GM23338 (cell line): Measurements from ENCODE around the gene ABCD1. TPM values are rescaled to one million over a fixed set of nuclear protein-coding genes. Genes with fewer than 3 reads are reported as not detected.

Experiments
- ATAC-seq: fragments of 200-7000 bp; cut with Tn5 transposase; 3 replicates; pipeline ENCODE4 v1.9.1; 2020
- DNase-seq: peaks from one replicate; pipeline ENCODE4 v3.0.0-alpha.2; 2015; ENCODE audit warnings: low spot score
- H2AFZ ChIP-seq: fragments of 200-600 bp; sonication (generic); 2 replicates; pipeline ENCODE4 v1.8.0; 2016; ENCODE audit warnings: antibody characterized with exemption, mild to moderate bottlenecking, moderate library complexity
- H3F3A ChIP-seq: fragments of 200-600 bp; sonication (generic); replicated peaks from 2 replicates; pipeline ENCODE4 v1.8.0; 2017; ENCODE audit warnings: antibody characterized with exemption, mixed run types, low read depth
- H3K27ac ChIP-seq: fragments of 200-600 bp; sonication (generic); 2 replicates; pipeline ENCODE4 v1.6.1; 2016; ENCODE audit warnings: low read depth
- H3K27me3 ChIP-seq: fragments of 200-600 bp; sonication (generic); 2 replicates; pipeline ENCODE4 v1.8.0; 2016; ENCODE audit warnings: mild to moderate bottlenecking, mixed run types, moderate library complexity; ENCODE audit not compliant: insufficient read depth
- H3K36me3 ChIP-seq: fragments of 200-600 bp; sonication (generic); 2 replicates; pipeline ENCODE4 v1.8.0; 2016; ENCODE audit warnings: mild to moderate bottlenecking; ENCODE audit not compliant: insufficient read depth
- H3K4me1 ChIP-seq: fragments of 200-600 bp; sonication (generic); 2 replicates; pipeline ENCODE4 v1.8.0; 2016; ENCODE audit warnings: mild to moderate bottlenecking, moderate library complexity; ENCODE audit not compliant: insufficient read depth
- H3K4me2 ChIP-seq: fragments of 200-600 bp; sonication (generic); 2 replicates; pipeline ENCODE4 v1.7.1; 2017; ENCODE audit warnings: mixed run types
- H3K4me3 ChIP-seq: fragments of 200-600 bp; sonication (generic); 2 replicates; pipeline ENCODE4 v1.6.1; 2016; ENCODE audit warnings: mixed run types
- H3K79me2 ChIP-seq: fragments of 200-600 bp; sonication (generic); replicated peaks from 2 replicates; pipeline ENCODE4 v1.8.0; 2017; ENCODE audit warnings: mild to moderate bottlenecking; ENCODE audit not compliant: insufficient read depth
- H3K9me2 ChIP-seq: fragments of 200-600 bp; sonication (generic); 2 replicates; pipeline ENCODE4 v1.8.0; 2017; ENCODE audit not compliant: insufficient read depth
- H4K20me1 ChIP-seq: fragments of 200-600 bp; sonication (generic); replicated peaks from 2 replicates; pipeline ENCODE4 v1.8.0; 2017; ENCODE audit warnings: mild to moderate bottlenecking; ENCODE audit not compliant: insufficient read depth
- H3K27ac Mint-ChIP-seq: 2 replicates; pipeline ENCODE4 v1.8.0; 2020; ENCODE audit warnings: inconsistent platforms, mild to moderate bottlenecking, moderate library complexity, mixed read lengths
- H3K27me3 Mint-ChIP-seq: 3 replicates; pipeline ENCODE4 v1.8.0; 2022; ENCODE audit warnings: low read depth, mild to moderate bottlenecking, moderate library complexity, mixed read lengths, inconsistent platforms; ENCODE audit not compliant: insufficient read depth, poor library complexity
- H3K36me3 Mint-ChIP-seq: 3 replicates; pipeline ENCODE4 v1.8.0; 2021; ENCODE audit warnings: low read depth, mild to moderate bottlenecking, inconsistent platforms, moderate library complexity, mixed read lengths
- H3K4me1 Mint-ChIP-seq: 3 replicates; pipeline ENCODE4 v1.8.0; 2020; ENCODE audit warnings: mild to moderate bottlenecking, inconsistent platforms, mixed read lengths
- H3K4me3 Mint-ChIP-seq: 3 replicates; pipeline ENCODE4 v1.8.0; 2021; ENCODE audit warnings: moderate library complexity, mild to moderate bottlenecking, inconsistent platforms, mixed read lengths
- H3K9me3 Mint-ChIP-seq: 3 replicates; pipeline ENCODE4 v1.8.0; 2020; ENCODE audit warnings: moderate library complexity, mild to moderate bottlenecking, inconsistent platforms, mixed read lengths
- CREB1 ChIP-seq: fragments of 250-450 bp; sonication (Bioruptor Pico); IDR thresholded peaks from 2 replicates; pipeline ENCODE4 v1.5.0; 2020; ENCODE audit warnings: low read depth, mild to moderate bottlenecking, moderate library complexity
- ETS1 ChIP-seq: IDR thresholded peaks from 2 replicates; pipeline ENCODE4 v1.6.1; 2016; ENCODE audit warnings: antibody characterized with exemption
- EZH2phosphoT487 ChIP-seq: fragments of 200-600 bp; sonication (generic); IDR thresholded peaks from one replicate; pipeline ENCODE4 v1.8.1; 2018; ENCODE audit warnings: antibody characterized with exemption; ENCODE audit not compliant: unreplicated experiment
- JUNB ChIP-seq: IDR thresholded peaks from one replicate; pipeline ENCODE4 v1.6.1; 2016; ENCODE audit warnings: antibody characterized with exemption; ENCODE audit not compliant: unreplicated experiment
- NANOG ChIP-seq: IDR thresholded peaks from 2 replicates; pipeline ENCODE4 v1.6.1; 2016; ENCODE audit warnings: antibody characterized with exemption, borderline replicate concordance
- REST ChIP-seq: IDR thresholded peaks from one replicate; pipeline ENCODE4 v1.6.1; 2018; ENCODE audit warnings: antibody characterized with exemption; ENCODE audit not compliant: unreplicated experiment
- STAT1 ChIP-seq: IDR thresholded peaks from one replicate; pipeline ENCODE4 v1.6.1; 2016; ENCODE audit warnings: antibody characterized with exemption; ENCODE audit not compliant: unreplicated experiment
- ZNF114 ChIP-seq: fragments of 250-450 bp; sonication (Bioruptor Pico); IDR thresholded peaks from 2 replicates; pipeline ENCODE4 v1.5.0; 2020; ENCODE audit warnings: mild to moderate bottlenecking, moderate library complexity
- ZNF331 ChIP-seq: fragments of 250-450 bp; sonication (Bioruptor Pico); IDR thresholded peaks from 2 replicates; pipeline ENCODE4 v1.5.0; 2020; ENCODE audit warnings: low read depth, mild to moderate bottlenecking, moderate library complexity
- polyA plus RNA-seq: library from polyadenylated mRNA; unstranded; fragments of >200 nt; fragmentation: Nextera tagmentation; extraction: Ambion mirVana; gene quantifications from 2 replicates; pipeline ENCODE4 v1.2.1, GENCODE V29; 2016
- total RNA-seq: library from RNA; depleted of rRNA; stranded (reverse); fragments of >200 nt; shearing (Covaris generic); gene quantifications from 2 replicates; pipeline ENCODE4 v1.2.3, GENCODE V29; 2014
- TF ChIP-seq, protein P1 (sequence below): fragments of 250-450 bp; sonication (Bioruptor Pico); IDR thresholded peaks from 2 replicates; pipeline ENCODE4 v1.5.0; 2020; ENCODE audit warnings: mild to moderate bottlenecking, moderate library complexity
- TF ChIP-seq, protein P2 (sequence below), 2 experiments: fragments of 200-600 bp in 1 of 2; sonication (generic) in 1 of 2; conservative IDR thresholded peaks; 2 replicates each; pipeline versions ENCODE4 v1.5.1 to v1.6.1; 2016 to 2017; ENCODE audit warnings: antibody characterized with exemption in 2 of 2, low read depth in 2 of 2, mild to moderate bottlenecking in 2 of 2, moderate library complexity in 1 of 2

The ABCD1 gene
- total and polyA plus RNA-seq, 2 experiments from 2014 or later, result 2.4 to 8.9 TPM

GRCh38 chrX:153786669-153787068, 62.0 kb downstream of the ABCD1 start:
- Histone ChIP-seq H3K27ac (no peak overlapping the region), H3K4me2 (no peak overlapping the region), H3K4me3 (no peak overlapping the region), H3F3A (no peaks in the 10 kb centered on the region), H3K79me2 (peaks cover 2% of the 10 kb centered on the region; the same call in 1 of the 2 replicates), H3K4me1 (no peaks in the 10 kb centered on the region), H3K9me2 (no peaks in the 10 kb centered on the region), H2AFZ (no peak overlapping the region), H4K20me1 (no peaks in the 10 kb centered on the region), H3K36me3 (no peaks in the 10 kb centered on the region), H3K27me3 (no peaks in the 10 kb centered on the region)
- Mint-ChIP-seq H3K4me1 (no peaks in the 10 kb centered on the region), H3K9me3 (no peaks in the 10 kb centered on the region), H3K4me3 (no peak overlapping the region), H3K27ac (no peak overlapping the region), H3K27me3 (peaks cover 4% of the 10 kb centered on the region), H3K36me3 (peaks cover 3% of the 10 kb centered on the region; the same call in 1 of the 3 replicates)
- DNase-seq (no peak), ATAC-seq (no peak)
- no peak for TF ChIP-seq EZH2phosphoT487
- no peak for TF ChIP-seq ZNF331 (CRISPR knock-in tag)
- no peak for TF ChIP-seq STAT1
- TF ChIP-seq JUNB, result no peak
- no peak for TF ChIP-seq ZNF114
- TF ChIP-seq, protein P1, sequence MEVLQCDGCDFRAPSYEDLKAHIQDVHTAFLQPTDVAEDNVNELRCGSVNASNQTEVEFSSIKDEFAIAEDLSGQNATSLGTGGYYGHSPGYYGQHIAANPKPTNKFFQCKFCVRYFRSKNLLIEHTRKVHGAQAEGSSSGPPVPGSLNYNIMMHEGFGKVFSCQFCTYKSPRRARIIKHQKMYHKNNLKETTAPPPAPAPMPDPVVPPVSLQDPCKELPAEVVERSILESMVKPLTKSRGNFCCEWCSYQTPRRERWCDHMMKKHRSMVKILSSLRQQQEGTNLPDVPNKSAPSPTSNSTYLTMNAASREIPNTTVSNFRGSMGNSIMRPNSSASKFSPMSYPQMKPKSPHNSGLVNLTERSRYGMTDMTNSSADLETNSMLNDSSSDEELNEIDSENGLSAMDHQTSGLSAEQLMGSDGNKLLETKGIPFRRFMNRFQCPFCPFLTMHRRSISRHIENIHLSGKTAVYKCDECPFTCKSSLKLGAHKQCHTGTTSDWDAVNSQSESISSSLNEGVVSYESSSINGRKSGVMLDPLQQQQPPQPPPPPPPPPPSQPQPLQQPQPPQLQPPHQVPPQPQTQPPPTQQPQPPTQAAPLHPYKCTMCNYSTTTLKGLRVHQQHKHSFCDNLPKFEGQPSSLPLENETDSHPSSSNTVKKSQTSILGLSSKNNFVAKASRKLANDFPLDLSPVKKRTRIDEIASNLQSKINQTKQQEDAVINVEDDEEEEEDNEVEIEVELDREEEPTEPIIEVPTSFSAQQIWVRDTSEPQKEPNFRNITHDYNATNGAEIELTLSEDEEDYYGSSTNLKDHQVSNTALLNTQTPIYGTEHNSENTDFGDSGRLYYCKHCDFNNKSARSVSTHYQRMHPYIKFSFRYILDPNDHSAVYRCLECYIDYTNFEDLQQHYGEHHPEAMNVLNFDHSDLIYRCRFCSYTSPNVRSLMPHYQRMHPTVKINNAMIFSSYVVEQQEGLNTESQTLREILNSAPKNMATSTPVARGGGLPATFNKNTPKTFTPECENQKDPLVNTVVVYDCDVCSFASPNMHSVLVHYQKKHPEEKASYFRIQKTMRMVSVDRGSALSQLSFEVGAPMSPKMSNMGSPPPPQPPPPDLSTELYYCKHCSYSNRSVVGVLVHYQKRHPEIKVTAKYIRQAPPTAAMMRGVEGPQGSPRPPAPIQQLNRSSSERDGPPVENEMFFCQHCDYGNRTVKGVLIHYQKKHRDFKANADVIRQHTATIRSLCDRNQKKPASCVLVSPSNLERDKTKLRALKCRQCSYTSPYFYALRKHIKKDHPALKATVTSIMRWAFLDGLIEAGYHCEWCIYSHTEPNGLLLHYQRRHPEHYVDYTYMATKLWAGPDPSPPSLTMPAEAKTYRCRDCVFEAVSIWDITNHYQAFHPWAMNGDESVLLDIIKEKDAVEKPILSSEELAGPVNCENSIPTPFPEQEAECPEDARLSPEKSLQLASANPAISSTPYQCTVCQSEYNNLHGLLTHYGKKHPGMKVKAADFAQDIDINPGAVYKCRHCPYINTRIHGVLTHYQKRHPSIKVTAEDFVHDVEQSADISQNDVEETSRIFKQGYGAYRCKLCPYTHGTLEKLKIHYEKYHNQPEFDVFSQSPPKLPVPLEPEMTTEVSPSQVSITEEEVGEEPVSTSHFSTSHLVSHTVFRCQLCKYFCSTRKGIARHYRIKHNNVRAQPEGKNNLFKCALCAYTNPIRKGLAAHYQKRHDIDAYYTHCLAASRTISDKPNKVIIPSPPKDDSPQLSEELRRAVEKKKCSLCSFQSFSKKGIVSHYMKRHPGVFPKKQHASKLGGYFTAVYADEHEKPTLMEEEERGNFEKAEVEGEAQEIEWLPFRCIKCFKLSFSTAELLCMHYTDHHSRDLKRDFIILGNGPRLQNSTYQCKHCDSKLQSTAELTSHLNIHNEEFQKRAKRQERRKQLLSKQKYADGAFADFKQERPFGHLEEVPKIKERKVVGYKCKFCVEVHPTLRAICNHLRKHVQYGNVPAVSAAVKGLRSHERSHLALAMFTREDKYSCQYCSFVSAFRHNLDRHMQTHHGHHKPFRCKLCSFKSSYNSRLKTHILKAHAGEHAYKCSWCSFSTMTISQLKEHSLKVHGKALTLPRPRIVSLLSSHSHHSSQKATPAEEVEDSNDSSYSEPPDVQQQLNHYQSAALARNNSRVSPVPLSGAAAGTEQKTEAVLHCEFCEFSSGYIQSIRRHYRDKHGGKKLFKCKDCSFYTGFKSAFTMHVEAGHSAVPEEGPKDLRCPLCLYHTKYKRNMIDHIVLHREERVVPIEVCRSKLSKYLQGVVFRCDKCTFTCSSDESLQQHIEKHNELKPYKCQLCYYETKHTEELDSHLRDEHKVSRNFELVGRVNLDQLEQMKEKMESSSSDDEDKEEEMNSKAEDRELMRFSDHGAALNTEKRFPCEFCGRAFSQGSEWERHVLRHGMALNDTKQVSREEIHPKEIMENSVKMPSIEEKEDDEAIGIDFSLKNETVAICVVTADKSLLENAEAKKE, result no peak
- TF ChIP-seq, protein P2, sequence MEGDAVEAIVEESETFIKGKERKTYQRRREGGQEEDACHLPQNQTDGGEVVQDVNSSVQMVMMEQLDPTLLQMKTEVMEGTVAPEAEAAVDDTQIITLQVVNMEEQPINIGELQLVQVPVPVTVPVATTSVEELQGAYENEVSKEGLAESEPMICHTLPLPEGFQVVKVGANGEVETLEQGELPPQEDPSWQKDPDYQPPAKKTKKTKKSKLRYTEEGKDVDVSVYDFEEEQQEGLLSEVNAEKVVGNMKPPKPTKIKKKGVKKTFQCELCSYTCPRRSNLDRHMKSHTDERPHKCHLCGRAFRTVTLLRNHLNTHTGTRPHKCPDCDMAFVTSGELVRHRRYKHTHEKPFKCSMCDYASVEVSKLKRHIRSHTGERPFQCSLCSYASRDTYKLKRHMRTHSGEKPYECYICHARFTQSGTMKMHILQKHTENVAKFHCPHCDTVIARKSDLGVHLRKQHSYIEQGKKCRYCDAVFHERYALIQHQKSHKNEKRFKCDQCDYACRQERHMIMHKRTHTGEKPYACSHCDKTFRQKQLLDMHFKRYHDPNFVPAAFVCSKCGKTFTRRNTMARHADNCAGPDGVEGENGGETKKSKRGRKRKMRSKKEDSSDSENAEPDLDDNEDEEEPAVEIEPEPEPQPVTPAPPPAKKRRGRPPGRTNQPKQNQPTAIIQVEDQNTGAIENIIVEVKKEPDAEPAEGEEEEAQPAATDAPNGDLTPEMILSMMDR (conservative IDR thresholded peaks at IDR 0.05; ENCODE audit: low read depth in 2 of 2), result no peak
- no peak for TF ChIP-seq ETS1
- no peak for TF ChIP-seq CREB1 (CRISPR knock-in tag)
- no peak for TF ChIP-seq NANOG
- TF ChIP-seq REST, result no peak
